Suprapubic skin (tissue), 4 donors: ENCODE data around the gene FOXB2.

Experiments used
- POLR2A ChIP-seq, 2 donors: fragments of 450-650 bp; IDR thresholded peaks; one replicate each; pipeline ENCODE4 v1.6.1; 2017; ENCODE audit warnings: antibody characterized with exemption in 2 of 2, mild to moderate bottlenecking in 2 of 2, moderate library complexity in 2 of 2
- POLR2AphosphoS5 ChIP-seq, 3 donors: sonication (generic); formaldehyde crosslinking; IDR thresholded peaks; one replicate each; pipeline ENCODE4 v1.6.1; 2017; ENCODE audit warnings: antibody characterized with exemption in 3 of 3
- TF ChIP-seq, protein P1 (sequence below), 2 donors: fragments of 200-600 bp in 1 of 2; fragments of 450-650 bp in 1 of 2; sonication (generic) in 1 of 2; IDR thresholded peaks; one replicate each; pipeline ENCODE4 v1.5.1; 2016 to 2019; ENCODE audit warnings: antibody characterized with exemption in 2 of 2, mild to moderate bottlenecking in 1 of 2, moderate library complexity in 1 of 2

DNA sequence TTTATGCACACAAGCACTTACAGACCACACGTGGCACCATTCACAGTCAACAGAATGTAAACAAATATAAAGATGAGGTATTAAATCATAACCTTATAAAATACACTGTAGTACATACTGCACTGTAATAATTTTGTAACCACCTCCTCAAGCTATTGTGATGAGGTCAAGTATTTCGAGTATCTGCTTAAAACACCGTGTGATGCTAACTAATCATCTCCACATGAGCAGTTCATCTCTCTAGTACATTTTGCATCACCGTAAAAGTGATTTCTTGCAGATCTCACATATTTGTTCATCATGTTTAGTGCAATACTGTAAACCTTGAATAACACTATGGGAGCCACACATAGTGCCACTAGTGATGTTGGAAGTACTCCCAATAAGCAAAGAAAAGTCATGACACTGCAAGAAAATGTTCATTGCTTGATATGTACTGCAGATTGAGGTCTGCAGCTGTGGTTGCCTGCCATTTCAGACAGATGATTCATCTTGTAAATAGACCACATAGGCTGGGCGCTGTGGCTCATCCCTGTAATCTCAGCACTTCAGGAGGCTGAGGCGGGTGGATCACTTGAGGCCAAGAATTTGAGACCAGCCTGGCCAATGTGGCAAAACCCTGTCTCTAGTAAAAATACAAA is 44.3 kb downstream of the FOXB2 start:
- TF ChIP-seq, protein P1, sequence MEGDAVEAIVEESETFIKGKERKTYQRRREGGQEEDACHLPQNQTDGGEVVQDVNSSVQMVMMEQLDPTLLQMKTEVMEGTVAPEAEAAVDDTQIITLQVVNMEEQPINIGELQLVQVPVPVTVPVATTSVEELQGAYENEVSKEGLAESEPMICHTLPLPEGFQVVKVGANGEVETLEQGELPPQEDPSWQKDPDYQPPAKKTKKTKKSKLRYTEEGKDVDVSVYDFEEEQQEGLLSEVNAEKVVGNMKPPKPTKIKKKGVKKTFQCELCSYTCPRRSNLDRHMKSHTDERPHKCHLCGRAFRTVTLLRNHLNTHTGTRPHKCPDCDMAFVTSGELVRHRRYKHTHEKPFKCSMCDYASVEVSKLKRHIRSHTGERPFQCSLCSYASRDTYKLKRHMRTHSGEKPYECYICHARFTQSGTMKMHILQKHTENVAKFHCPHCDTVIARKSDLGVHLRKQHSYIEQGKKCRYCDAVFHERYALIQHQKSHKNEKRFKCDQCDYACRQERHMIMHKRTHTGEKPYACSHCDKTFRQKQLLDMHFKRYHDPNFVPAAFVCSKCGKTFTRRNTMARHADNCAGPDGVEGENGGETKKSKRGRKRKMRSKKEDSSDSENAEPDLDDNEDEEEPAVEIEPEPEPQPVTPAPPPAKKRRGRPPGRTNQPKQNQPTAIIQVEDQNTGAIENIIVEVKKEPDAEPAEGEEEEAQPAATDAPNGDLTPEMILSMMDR (IDR thresholded peaks at IDR 0.05), result no peak
- TF ChIP-seq POLR2AphosphoS5 (IDR thresholded peaks at IDR 0.05), result no peak
- TF ChIP-seq POLR2A (IDR thresholded peaks at IDR 0.05), result no peak
